Muscle layer of colon (tissue), 2 donors: ENCODE data around the gene ABCA8.
"Not testable (repeated sequence)": the region's sequence is repeated elsewhere in the genome, so short reads cannot be mapped to it uniquely, and the experiment has no call there.

Experiments
- H3K27ac ChIP-seq: one replicate; pipeline ENCODE4 v1.7.0; 2013; ENCODE audit warnings: low read depth, mild to moderate bottlenecking, low read length, moderate library complexity
- H3K27me3 ChIP-seq, 2 donors: one replicate each; pipeline ENCODE4 v1.7.0; 2013; ENCODE audit warnings: low read length in 2 of 2, mild to moderate bottlenecking in 2 of 2; ENCODE audit not compliant: insufficient read depth in 2 of 2, control insufficient read depth in 1 of 2
- H3K36me3 ChIP-seq: one replicate; pipeline ENCODE4 v1.7.0; 2013; ENCODE audit warnings: mild to moderate bottlenecking, low read length; ENCODE audit not compliant: insufficient read depth
- H3K4me1 ChIP-seq: one replicate; pipeline ENCODE4 v1.7.0; 2013; ENCODE audit warnings: mild to moderate bottlenecking, low read length; ENCODE audit not compliant: insufficient read depth
- H3K4me3 ChIP-seq, 2 donors: one replicate each; pipeline ENCODE4 v1.7.0; 2013; ENCODE audit warnings: low read length in 2 of 2, low read depth in 1 of 2, mild to moderate bottlenecking in 1 of 2, moderate library complexity in 1 of 2
- H3K9ac ChIP-seq: one replicate; pipeline ENCODE4 v1.7.0; 2013; ENCODE audit warnings: low read length
- H3K9me3 ChIP-seq: one replicate; pipeline ENCODE4 v1.7.0; 2013; ENCODE audit warnings: mild to moderate bottlenecking, low read length
- donor health status: abdominal sarcoma.
- donor health status: Adenocarcinoma of cecum.

The ABCA8 gene

GRCh38 chr17:68843522-68843921 lies 111.7 kb downstream of the ABCA8 start:
- Histone ChIP-seq H3K9ac (no peak overlapping the region), H3K36me3 (no peaks in the 10 kb centered on the region), H3K4me3 (no peak overlapping the region)

GRCh38 chr17:68840073-68840472 lies 115.1 kb downstream of the ABCA8 start:
- no peak overlapping the region for H3K9ac ChIP-seq
- no peak overlapping the region for H3K4me3 ChIP-seq
- H3K9me3 ChIP-seq = no peaks in the 10 kb centered on the region
- H3K4me1 ChIP-seq = no peaks in the 10 kb centered on the region
- H3K36me3 ChIP-seq = no peaks in the 10 kb centered on the region
- H3K27ac ChIP-seq = no peak overlapping the region
- no peaks in the 10 kb centered on the region for H3K27me3 ChIP-seq

More at GRCh38 chr17:68843522-68843921, 111.7 kb downstream of the ABCA8 start:
- Histone ChIP-seq H3K27me3 (no peaks in the 10 kb centered on the region), H3K9me3 (no peaks in the 10 kb centered on the region), H3K4me1 (no peaks in the 10 kb centered on the region), H3K27ac (no peak overlapping the region)

GRCh38 chr17:68835071-68835470 lies 120.1 kb downstream of the ABCA8 start:
- H3K4me1 ChIP-seq = no peaks in the 10 kb centered on the region
- no peaks in the 10 kb centered on the region for H3K36me3 ChIP-seq
- H3K4me3 ChIP-seq = no peak overlapping the region
- no peak overlapping the region for H3K9ac ChIP-seq
- no peaks in the 10 kb centered on the region for H3K9me3 ChIP-seq
- H3K27me3 ChIP-seq = no peaks in the 10 kb centered on the region
- no peak overlapping the region for H3K27ac ChIP-seq

DNA sequence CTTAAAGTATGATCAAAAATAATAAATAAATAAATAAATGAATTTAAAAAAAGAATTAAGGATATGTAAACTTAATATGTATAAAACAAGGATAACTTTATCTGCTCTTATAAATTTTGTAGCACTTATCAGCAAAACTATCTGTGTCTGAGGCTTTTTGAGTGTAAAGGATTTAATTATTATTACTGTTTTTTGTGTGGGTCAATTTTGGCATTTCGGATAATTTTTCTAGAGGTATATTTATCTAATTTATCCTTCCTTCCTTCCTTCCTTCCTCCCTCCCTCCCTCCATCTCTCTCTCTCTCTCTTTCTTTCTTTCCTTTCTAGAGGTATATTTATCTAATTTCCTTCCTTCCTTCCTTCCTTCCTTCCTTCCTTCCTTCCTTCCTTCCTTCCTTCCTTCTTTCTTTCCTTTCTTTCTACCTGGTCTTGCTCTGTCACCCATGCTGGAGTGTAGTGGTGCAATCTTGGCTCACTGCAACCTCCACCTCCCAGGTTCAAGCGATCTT lies 120.8 kb downstream of the ABCA8 start:
- Histone ChIP-seq H3K4me3 (no peak overlapping the region), H3K27me3 (no peaks in the 10 kb centered on the region), H3K27ac (no peak overlapping the region), H3K4me1 (no peaks in the 10 kb centered on the region), H3K9ac (no peak overlapping the region), H3K9me3 (no peaks in the 10 kb centered on the region), H3K36me3 (no peaks in the 10 kb centered on the region)

DNA sequence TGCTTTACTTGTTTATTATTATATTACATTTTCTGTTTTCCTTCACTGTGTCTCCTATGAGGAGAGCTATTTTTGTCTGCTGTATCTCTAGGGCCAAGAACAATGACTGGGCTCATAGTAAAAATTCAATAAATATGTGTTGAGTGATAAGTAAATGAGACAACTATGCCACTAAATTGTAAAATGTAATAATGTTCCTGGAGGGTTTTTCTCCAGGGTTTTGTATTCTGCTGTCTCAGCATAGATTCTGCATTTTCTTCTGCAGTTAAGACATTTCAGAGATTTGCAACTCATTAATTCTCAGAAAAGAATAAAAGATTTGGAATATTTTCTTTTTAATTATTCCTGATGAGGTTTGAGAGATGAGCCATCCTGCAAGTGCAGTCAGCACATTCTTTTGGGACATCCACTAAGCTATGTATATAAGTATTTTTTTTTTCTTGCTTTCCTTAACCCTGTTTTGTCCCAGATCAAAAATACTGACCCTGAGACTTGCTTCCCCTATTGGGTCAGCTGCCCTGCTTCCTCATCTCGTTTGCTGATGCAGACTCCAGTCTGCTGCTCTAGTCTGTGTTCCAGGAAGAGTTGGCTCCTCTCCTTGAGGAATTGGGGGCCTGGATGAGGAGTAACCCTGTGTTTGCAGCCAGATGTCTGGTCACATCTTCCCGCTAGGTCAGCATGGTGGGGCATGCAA lies 122.9 kb downstream of the ABCA8 start:
- no peak overlapping the region for H3K4me3 ChIP-seq
- no peaks in the 10 kb centered on the region for H3K4me1 ChIP-seq
- H3K9ac ChIP-seq = no peak overlapping the region
- no peaks in the 10 kb centered on the region for H3K27me3 ChIP-seq
- no peaks in the 10 kb centered on the region for H3K9me3 ChIP-seq
- no peaks in the 10 kb centered on the region for H3K36me3 ChIP-seq
- no peak overlapping the region for H3K27ac ChIP-seq

- H3K4me3 ChIP-seq = no peak overlapping the region
Observed at GRCh38 chr17:68831170-68831569, 124.0 kb downstream of the ABCA8 start.

DNA sequence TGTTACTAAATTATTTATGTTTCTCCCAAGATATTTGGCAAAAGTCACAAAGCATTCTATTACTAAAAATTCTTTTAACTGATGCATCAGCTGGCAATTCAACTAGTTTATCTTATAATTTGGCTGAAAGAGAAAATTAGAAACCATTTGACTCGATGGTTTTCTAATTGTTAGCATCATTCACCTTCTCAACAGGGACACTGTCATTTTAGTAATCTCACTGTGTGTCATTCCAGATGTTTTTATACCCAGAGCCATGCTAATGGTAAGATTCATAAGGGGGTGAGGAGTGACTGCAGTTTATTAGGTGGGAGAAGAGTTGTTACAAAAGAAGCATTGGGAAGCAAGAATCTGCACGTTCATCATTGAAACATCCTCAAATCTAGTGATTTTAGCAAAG lies 124.9 kb downstream of the ABCA8 start:
- Histone ChIP-seq H3K4me1 (no peaks in the 10 kb centered on the region), H3K27me3 (no peaks in the 10 kb centered on the region), H3K36me3 (no peaks in the 10 kb centered on the region), H3K9me3 (no peaks in the 10 kb centered on the region), H3K9ac (no peak overlapping the region), H3K4me3 (no peak overlapping the region), H3K27ac (no peak overlapping the region)

More at GRCh38 chr17:68831170-68831569, 124.0 kb downstream of the ABCA8 start:
- Histone ChIP-seq H3K9me3 (no peaks in the 10 kb centered on the region), H3K4me1 (no peaks in the 10 kb centered on the region), H3K9ac (no peak overlapping the region), H3K27ac (no peak overlapping the region), H3K36me3 (no peaks in the 10 kb centered on the region), H3K27me3 (no peaks in the 10 kb centered on the region)

GRCh38 chr17:68829211-68829610 lies 126.0 kb downstream of the ABCA8 start:
- Histone ChIP-seq H3K36me3 (no peaks in the 10 kb centered on the region), H3K27me3 (no peaks in the 10 kb centered on the region), H3K4me1 (no peaks in the 10 kb centered on the region), H3K9me3 (no peaks in the 10 kb centered on the region), H3K27ac (no peak overlapping the region), H3K4me3 (no peak overlapping the region), H3K9ac (no peak overlapping the region)

- H3K4me3 ChIP-seq = no peak overlapping the region
- H3K9me3 ChIP-seq = no peaks in the 10 kb centered on the region
- H3K27me3 ChIP-seq = no peaks in the 10 kb centered on the region
- no peak overlapping the region for H3K9ac ChIP-seq
- no peaks in the 10 kb centered on the region for H3K36me3 ChIP-seq
- H3K4me1 ChIP-seq = no peaks in the 10 kb centered on the region
- H3K27ac ChIP-seq = no peak overlapping the region
Observed at GRCh38 chr17:68824707-68825106, 130.5 kb downstream of the ABCA8 start.

GRCh38 chr17:68824185-68824584 lies 131.0 kb downstream of the ABCA8 start:
- H3K27me3 ChIP-seq, H3K27ac ChIP-seq, H3K4me1 ChIP-seq, H3K9ac ChIP-seq, H3K9me3 ChIP-seq, H3K4me3 ChIP-seq, H3K36me3 ChIP-seq: not testable (repeated sequence)

DNA sequence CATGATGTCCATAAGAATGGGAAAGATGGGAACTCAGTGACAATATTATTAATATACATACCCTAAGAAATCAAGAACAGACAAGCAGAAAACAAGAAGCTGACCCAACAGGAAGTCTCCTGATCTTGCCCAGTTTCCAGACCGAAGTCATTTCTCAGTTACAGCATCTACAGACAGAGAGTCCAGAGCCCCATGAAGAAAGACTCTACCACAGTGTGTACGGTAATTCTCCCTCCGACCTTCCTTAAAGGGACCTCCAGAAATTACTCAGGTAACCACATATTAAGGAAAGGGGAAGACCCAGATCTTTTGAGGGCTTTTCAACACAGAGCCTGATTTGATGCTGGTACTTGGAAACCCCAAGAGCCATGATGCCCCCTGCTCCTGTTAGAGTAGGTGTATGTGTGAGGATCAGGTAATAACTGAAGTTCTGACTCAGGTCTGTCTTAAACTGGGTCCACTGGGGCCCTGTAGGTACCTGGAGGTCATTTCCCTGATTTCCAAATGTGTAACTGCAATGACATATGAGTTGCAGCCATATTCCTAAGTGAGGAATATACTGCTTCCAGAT lies 132.4 kb downstream of the ABCA8 start:
- Histone ChIP-seq H3K27me3 (no peaks in the 10 kb centered on the region), H3K9ac (no peak overlapping the region), H3K4me1 (no peaks in the 10 kb centered on the region), H3K36me3 (no peaks in the 10 kb centered on the region), H3K27ac (no peak overlapping the region), H3K4me3 (no peak overlapping the region), H3K9me3 (no peaks in the 10 kb centered on the region)
